ENCODE results near the gene APIP.
A peak's percentile ranks its signal among the peaks of the same experiment; 100 is the strongest.

Gene APIP

GRCh38 chr11:34916015-34916842 is at the start of gene APIP, which contains the start of gene PDHX:
TSS of gene APIP (minus strand) at chr11:34916379. CDS start at chr11:34916284, 95 bp downstream.
TSS of gene PDHX (plus strand) at chr11:34916618. CDS start at chr11:34916656, 38 bp downstream.
- peak; percentile 99 to 100 for DNase-seq (ENCODE audit: low read depth in 2 of 2)
- no peak for TF ChIP-seq CTCF (IDR thresholded peaks at IDR 0.05; ENCODE audit: low read depth, low read length)
- peak within 1 kb of the TSS; percentile 86 to 91 for H3K4me3 ChIP-seq (replicated peaks in 1 of 2; ENCODE audit: low read depth in 2 of 2, low read length in 2 of 2)

GRCh38 chr11:34964610-34965331 is 48.6 kb upstream of the APIP start:
- no peak for TF ChIP-seq CTCF (IDR thresholded peaks at IDR 0.05; ENCODE audit: low read depth, low read length)
- no peak overlapping the region for H3K4me3 ChIP-seq (replicated peaks in 1 of 2; ENCODE audit: low read depth in 2 of 2, low read length in 2 of 2)
- no peak for DNase-seq (ENCODE audit: low read depth in 2 of 2)

DNA sequence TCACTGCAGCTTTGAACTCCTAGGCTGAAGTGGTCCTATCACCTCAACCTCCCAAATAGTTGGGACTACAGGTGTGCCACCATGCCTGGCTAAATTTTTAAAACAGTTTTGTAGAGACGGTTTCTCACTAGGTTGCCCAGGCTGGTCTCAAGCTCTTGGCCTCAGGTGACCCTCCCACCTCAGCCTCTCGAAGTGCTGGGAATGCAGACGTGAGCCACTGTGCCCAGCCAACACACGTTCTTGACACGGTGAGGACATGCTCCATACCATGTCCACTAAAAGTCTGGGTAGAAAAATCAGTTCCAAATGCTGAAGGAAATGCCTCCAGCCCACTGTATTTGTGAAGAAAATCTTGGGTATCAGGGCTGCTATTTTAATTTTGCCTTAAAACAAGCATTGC is 47.2 kb upstream of the APIP start:
- no peak for DNase-seq (ENCODE audit: low read depth in 2 of 2)
- no peak overlapping the region for H3K4me3 ChIP-seq (replicated peaks in 1 of 2; ENCODE audit: low read depth in 2 of 2, low read length in 2 of 2)
- no peak for TF ChIP-seq CTCF (IDR thresholded peaks at IDR 0.05; ENCODE audit: low read depth, low read length)

GRCh38 chr11:34962034-34962433 is 45.9 kb upstream of the APIP start:
- TF ChIP-seq CTCF (IDR thresholded peaks at IDR 0.05; ENCODE audit: low read depth, low read length) = no peak
- DNase-seq (ENCODE audit: low read depth in 2 of 2) = no peak
- no peak overlapping the region for H3K4me3 ChIP-seq (replicated peaks in 1 of 2; ENCODE audit: low read depth in 2 of 2, low read length in 2 of 2)

DNA sequence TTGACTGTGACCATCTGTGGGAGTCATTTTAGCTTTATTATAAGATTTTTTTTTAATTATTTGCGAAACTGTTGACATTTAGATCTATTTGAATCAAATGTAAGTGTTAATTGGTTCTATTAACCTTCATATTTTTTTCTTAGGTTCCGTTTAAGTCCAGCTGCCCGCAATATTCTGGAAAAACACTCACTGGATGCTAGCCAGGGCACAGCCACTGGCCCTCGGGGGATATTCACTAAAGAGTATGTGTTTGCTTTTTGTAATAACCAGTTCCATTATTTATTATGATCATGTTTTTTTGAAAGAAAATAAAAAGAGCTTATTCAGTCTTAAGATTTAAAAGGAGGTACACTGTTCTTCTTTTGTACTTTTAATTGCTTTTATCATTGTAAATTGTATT is 44.1 kb upstream of the APIP start:
- DNase-seq (ENCODE audit: low read depth in 2 of 2) = peak in 1 of 2 donors; percentile 10
- TF ChIP-seq CTCF (IDR thresholded peaks at IDR 0.05; ENCODE audit: low read depth, low read length) = no peak
- no peak overlapping the region for H3K4me3 ChIP-seq (replicated peaks in 1 of 2; ENCODE audit: low read depth in 2 of 2, low read length in 2 of 2)

DNA sequence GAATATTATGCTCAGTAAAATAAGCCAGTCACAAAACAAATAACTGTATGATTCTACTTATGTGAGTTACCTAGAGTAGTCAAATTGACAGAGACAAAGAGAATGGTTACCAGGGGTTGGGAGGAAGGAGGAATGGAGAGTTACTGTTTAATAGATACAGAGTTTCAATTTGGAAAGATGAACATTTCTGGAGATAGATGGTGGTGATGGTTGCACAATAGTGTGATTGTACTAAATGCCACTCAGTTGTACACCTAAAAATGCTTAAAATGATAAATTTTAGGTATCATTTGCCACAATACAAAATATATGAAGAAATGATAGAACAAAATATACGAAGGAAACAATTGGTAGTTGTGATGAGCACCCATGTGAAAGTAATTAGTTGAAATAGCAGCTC is 43.6 kb upstream of the APIP start:
- DNase-seq (ENCODE audit: low read depth in 2 of 2) = no peak
- H3K4me3 ChIP-seq (replicated peaks in 1 of 2; ENCODE audit: low read depth in 2 of 2, low read length in 2 of 2) = no peak overlapping the region
- TF ChIP-seq CTCF (IDR thresholded peaks at IDR 0.05; ENCODE audit: low read depth, low read length) = no peak
